ENCODE results near the gene CHD9NB.

- TF ChIP-seq POLR2A (conservative IDR thresholded peaks at IDR 0.05) (no peak), CTCF (IDR thresholded peaks at IDR 0.05 in 2 of 3, conservative IDR thresholded peaks at IDR 0.05 in 1 of 3; ENCODE audit: insufficient read depth in 2 of 3, low read depth in 1 of 3, low read length in 3 of 3) (peak; percentile 61 to 81 (median 65)), EZH2 (IDR thresholded peaks at IDR 0.05; ENCODE audit: borderline replicate concordance, low read depth, low read length) (no peak), SP1 (CRISPR knock-in tag; IDR thresholded peaks at IDR 0.05) (no peak), ATF3 (IDR thresholded peaks at IDR 0.05) (no peak), ATF3 (CRISPR knock-in tag; conservative IDR thresholded peaks at IDR 0.05) (no peak), MYBL2 (IDR thresholded peaks at IDR 0.05; ENCODE audit: low read depth) (no peak), MYBL2 (CRISPR knock-in tag; IDR thresholded peaks at IDR 0.05; ENCODE audit: borderline replicate concordance) (no peak), CREB1 (IDR thresholded peaks at IDR 0.05) (no peak), CREB1 (CRISPR knock-in tag; IDR thresholded peaks at IDR 0.05) (no peak), NFIX (CRISPR knock-in tag; IDR thresholded peaks at IDR 0.05; ENCODE audit: low read depth) (no peak), HOXB6 (CRISPR knock-in tag; IDR thresholded peaks at IDR 0.05; ENCODE audit: borderline replicate concordance) (no peak), ARNT (IDR thresholded peaks at IDR 0.05) (no peak), NFE2 (IDR thresholded peaks at IDR 0.05; ENCODE audit: low read depth) (no peak), ZBTB2 (IDR thresholded peaks at IDR 0.05) (no peak), SIN3A (IDR thresholded peaks at IDR 0.05; ENCODE audit: borderline replicate concordance in 2 of 2, control insufficient read depth in 1 of 2, low read depth in 2 of 2, low read length in 2 of 2) (no peak), SMAD3 (CRISPR knock-in tag; conservative IDR thresholded peaks at IDR 0.05) (no peak)
Observed at GRCh38 chr16:53022374-53022773, 30.3 kb downstream of the CHD9NB start.

Measured in K562 (cell line).